GM21528 (cell line): Measurements from ENCODE around the gene RNU2-1.
"Not testable (repeated sequence)": the region's sequence is repeated elsewhere in the genome, so short reads cannot be mapped to it uniquely, and the experiment has no call there.

Source experiments
- ATAC-seq: cut with Tn5 transposase; IDR thresholded peaks from one replicate; pipeline ENCODE4 v1.9.1; 2021; ENCODE audit warnings: mild to moderate bottlenecking, moderate library complexity; ENCODE audit not compliant: unreplicated experiment, low FRiP score

Gene RNU2-1

GRCh38 chr17:43216762-43217613, 16.8 kb downstream of the RNU2-1 start:
- ATAC-seq, result no peak

- no peak for ATAC-seq
These were observed 17.4 kb downstream of the RNU2-1 start for GRCh38 chr17:43216369-43216761.

- ATAC-seq, result no peak
These were observed 18.4 kb downstream of the RNU2-1 start for GRCh38 chr17:43215341-43215740.

GRCh38 chr17:43213545-43213944, 20.2 kb downstream of the RNU2-1 start:
- ATAC-seq, result no peak

- no peak for ATAC-seq
These were observed 20.9 kb downstream of the RNU2-1 start for GRCh38 chr17:43212641-43213490.

GRCh38 chr17:43211480-43212402, 22.0 kb downstream of the RNU2-1 start, which contains the start of gene TMEM106A:
TMEM106A (plus strand) TSS chr17:43211875; CDS start chr17:43213042, 1,167 bp downstream.
- peak; percentile 67 for ATAC-seq

GRCh38 chr17:43211123-43211479, 22.7 kb downstream of the RNU2-1 start:
- no peak for ATAC-seq

- ATAC-seq, result no peak
These were observed 23.2 kb downstream of the RNU2-1 start for GRCh38 chr17:43210576-43210975.

- not testable (repeated sequence) for ATAC-seq
These were observed 30.8 kb downstream of the RNU2-1 start for GRCh38 chr17:43203013-43203412.

- ATAC-seq, result no peak
These were observed 33.6 kb downstream of the RNU2-1 start for GRCh38 chr17:43200127-43200526.

GRCh38 chr17:43199633-43200032, 34.1 kb downstream of the RNU2-1 start:
- no peak for ATAC-seq

GRCh38 chr17:43193251-43193650, 40.5 kb downstream of the RNU2-1 start:
- no peak for ATAC-seq

GRCh38 chr17:43186656-43187055, 47.1 kb downstream of the RNU2-1 start:
- not testable (repeated sequence) for ATAC-seq

GRCh38 chr17:43183921-43184320, 49.9 kb downstream of the RNU2-1 start:
- no peak for ATAC-seq
